ENCODE results near the gene KCNN4. TPM values are rescaled to one million over a fixed set of nuclear protein-coding genes. Genes with fewer than 3 reads are reported as not detected.
"Not testable (repeated sequence)": the region's sequence is repeated elsewhere in the genome, so short reads cannot be mapped to it uniquely, and the experiment has no call there.

The KCNN4 gene
- polyA plus RNA-seq (2013, experiment 1 of 2): not detected
- polyA plus RNA-seq (2013, experiment 2 of 2): 0.04 TPM

- Histone ChIP-seq H3K4ac (ENCODE audit: low read depth, low read length) (no peak within 1 kb of the TSS), H4K5ac (ENCODE audit: low read length) (no peak within 1 kb of the TSS), H2AK5ac (ENCODE audit: low read length) (no peak within 1 kb of the TSS), H3K79me1 (ENCODE audit: low read length) (no peaks in the 10 kb centered on the region), H3K9ac (ENCODE audit: low read length) (no peak within 1 kb of the TSS), H3K27ac (ENCODE audit: low read depth, low read length) (no peak within 1 kb of the TSS), H3K4me1 (ENCODE audit: control insufficient read depth, low read depth, low read length) (no peaks in the 10 kb centered on the region), H3K4me3 (ENCODE audit: low read length) (no peak within 1 kb of the TSS), H2BK120ac (ENCODE audit: low read depth, low read length) (no peak within 1 kb of the TSS), H3K18ac (ENCODE audit: low read length) (no peak within 1 kb of the TSS), H3K4me2 (ENCODE audit: low read length) (no peak within 1 kb of the TSS), H2BK5ac (ENCODE audit: low read length) (no peak within 1 kb of the TSS), H3K23ac (ENCODE audit: low read length) (no peak within 1 kb of the TSS), H3K27me3 (ENCODE audit: insufficient read depth, low read length, poor library complexity) (no peaks in the 10 kb centered on the region), H3K56ac (ENCODE audit: low read length) (no peak within 1 kb of the TSS), H3K36me3 (ENCODE audit: control insufficient read depth, insufficient read depth, low read length) (no peaks in the 10 kb centered on the region), H2BK15ac (replicated peaks; ENCODE audit: low read depth) (no peak within 1 kb of the TSS), H4K8ac (ENCODE audit: low read depth, low read length) (no peak within 1 kb of the TSS), H3K79me2 (ENCODE audit: control insufficient read depth, insufficient read depth, low read length) (no peaks in the 10 kb centered on the region)
- no peak for DNase-seq
- no CpG with 5 or more reads among the region's 19 CpGs for WGBS (ENCODE audit: extremely low coverage, insufficient coverage, low lambda C conversion rate)
These were observed at the start of gene KCNN4 for GRCh38 chr19:43780706-43781525. Gene KCNN4, minus strand, starts transcription at chr19:43780973. Its CDS starts 112 bp downstream, at chr19:43780861.

DNA sequence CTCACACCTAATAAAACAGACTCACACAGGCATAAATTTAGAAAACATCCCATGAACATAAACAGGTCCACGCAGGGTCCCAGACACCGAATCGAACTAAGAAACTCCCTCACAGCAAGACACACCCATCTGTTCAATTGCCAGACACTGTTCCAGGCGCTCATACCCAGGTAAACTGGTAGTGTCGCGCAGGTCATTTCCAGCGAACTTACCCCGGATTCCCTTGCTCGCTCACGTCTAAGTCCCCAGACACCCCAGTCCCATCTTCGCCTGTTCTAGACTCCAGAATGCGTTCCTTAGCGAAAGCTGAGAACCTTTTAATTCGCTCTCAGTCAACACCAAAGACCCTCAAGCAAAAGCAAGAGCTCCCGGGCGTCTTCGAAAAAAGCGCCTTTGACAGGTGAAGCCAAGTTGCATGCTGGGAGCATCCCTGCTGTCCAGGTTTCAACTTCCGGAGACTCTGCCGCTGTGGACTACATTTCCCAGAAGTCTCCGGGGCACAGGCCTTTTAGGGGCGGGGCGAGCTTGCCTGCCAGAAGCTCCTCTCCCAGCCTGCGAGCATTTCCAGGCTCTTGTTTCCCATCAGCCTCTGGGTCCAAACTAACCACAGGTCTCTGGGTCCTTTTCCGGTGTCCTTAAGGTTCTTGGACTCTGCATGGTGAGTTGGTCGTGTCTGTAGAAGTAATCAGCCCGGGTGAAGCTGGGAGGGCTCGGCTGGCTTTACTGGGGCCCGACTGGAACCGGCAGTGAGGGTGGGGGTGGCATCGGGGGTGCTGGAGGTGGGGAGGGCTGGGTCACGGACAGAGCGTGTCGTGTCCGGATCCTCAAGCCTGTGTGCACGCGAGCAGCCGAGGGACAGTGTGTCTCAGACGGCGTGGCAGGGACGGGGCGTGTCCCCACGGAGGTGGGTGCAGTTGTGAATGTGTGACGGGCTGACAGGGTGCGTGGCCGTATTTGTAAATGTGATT lies 46.3 kb upstream of the KCNN4 start, which contains the start of gene ZNF283:
ZNF283 (plus strand) TSS at position 535 of the 968 bp plus-strand sequence. CDS start 6,184 bp downstream, outside the sequence.
- H2BK15ac ChIP-seq (replicated peaks; ENCODE audit: low read depth): no peak within 1 kb of the TSS
- no peak within 1 kb of the TSS for H4K8ac ChIP-seq (ENCODE audit: low read depth, low read length)
- peak; percentile 97 for DNase-seq
- no peak within 1 kb of the TSS for H2BK120ac ChIP-seq (ENCODE audit: low read depth, low read length)
- H3K27ac ChIP-seq (ENCODE audit: low read depth, low read length): no peak within 1 kb of the TSS
- no peaks in the 10 kb centered on the region for H3K79me2 ChIP-seq (ENCODE audit: control insufficient read depth, insufficient read depth, low read length)
- no peaks in the 10 kb centered on the region for H3K27me3 ChIP-seq (ENCODE audit: insufficient read depth, low read length, poor library complexity)
- H2BK5ac ChIP-seq (ENCODE audit: low read length): no peak within 1 kb of the TSS
- no peak within 1 kb of the TSS for H3K18ac ChIP-seq (ENCODE audit: low read length)
- H3K4ac ChIP-seq (ENCODE audit: low read depth, low read length): no peak within 1 kb of the TSS
- H3K23ac ChIP-seq (ENCODE audit: low read length): no peak within 1 kb of the TSS
- peak within 1 kb of the TSS; percentile 66 for H3K9ac ChIP-seq (ENCODE audit: low read length)
- no CpG with 5 or more reads among the region's 46 CpGs for WGBS (ENCODE audit: extremely low coverage, insufficient coverage, low lambda C conversion rate)
- H3K79me1 ChIP-seq (ENCODE audit: low read length): no peaks in the 10 kb centered on the region
- peak within 1 kb of the TSS; percentile 57 for H3K4me2 ChIP-seq (ENCODE audit: low read length)
- no peaks in the 10 kb centered on the region for H3K4me1 ChIP-seq (ENCODE audit: control insufficient read depth, low read depth, low read length)
- H3K56ac ChIP-seq (ENCODE audit: low read length): peak within 1 kb of the TSS; percentile 86
- H4K5ac ChIP-seq (ENCODE audit: low read length): no peak within 1 kb of the TSS
- peak within 1 kb of the TSS; percentile 69 for H3K4me3 ChIP-seq (ENCODE audit: low read length)
- no peak within 1 kb of the TSS for H2AK5ac ChIP-seq (ENCODE audit: low read length)
- H3K36me3 ChIP-seq (ENCODE audit: control insufficient read depth, insufficient read depth, low read length): no peaks in the 10 kb centered on the region

DNA sequence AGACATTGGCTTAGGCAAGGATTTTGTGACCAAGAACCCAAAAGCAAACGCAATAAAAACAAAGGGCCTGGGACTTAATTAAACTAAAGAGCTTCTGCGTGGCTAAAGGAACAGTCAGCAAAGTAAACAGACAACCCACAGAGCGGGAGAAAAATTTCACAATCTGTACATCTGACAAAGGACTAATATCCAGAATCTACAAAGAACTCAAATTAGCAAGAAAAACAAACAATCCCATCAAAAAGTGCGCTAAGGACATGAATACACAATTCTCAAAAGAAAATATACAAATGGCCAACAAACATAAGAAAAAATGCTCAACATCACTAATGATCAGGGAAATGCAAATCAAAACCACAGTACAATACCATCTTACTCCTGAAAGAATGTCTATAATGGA lies 43.8 kb upstream of the KCNN4 start:
- not testable (repeated sequence) for H3K36me3 ChIP-seq (ENCODE audit: control insufficient read depth, insufficient read depth, low read length); H3K18ac ChIP-seq (ENCODE audit: low read length); H2BK15ac ChIP-seq (replicated peaks; ENCODE audit: low read depth); H4K8ac ChIP-seq (ENCODE audit: low read depth, low read length); H3K4me3 ChIP-seq (ENCODE audit: low read length); H3K4me2 ChIP-seq (ENCODE audit: low read length); H3K79me1 ChIP-seq (ENCODE audit: low read length); H2BK120ac ChIP-seq (ENCODE audit: low read depth, low read length); H3K9ac ChIP-seq (ENCODE audit: low read length); DNase-seq; H4K5ac ChIP-seq (ENCODE audit: low read length); H3K23ac ChIP-seq (ENCODE audit: low read length); H3K27me3 ChIP-seq (ENCODE audit: insufficient read depth, low read length, poor library complexity); H3K56ac ChIP-seq (ENCODE audit: low read length); H3K79me2 ChIP-seq (ENCODE audit: control insufficient read depth, insufficient read depth, low read length); H3K4ac ChIP-seq (ENCODE audit: low read depth, low read length); H2BK5ac ChIP-seq (ENCODE audit: low read length); H3K27ac ChIP-seq (ENCODE audit: low read depth, low read length); H3K4me1 ChIP-seq (ENCODE audit: control insufficient read depth, low read depth, low read length); H2AK5ac ChIP-seq (ENCODE audit: low read length)
- WGBS (ENCODE audit: extremely low coverage, insufficient coverage, low lambda C conversion rate): no CpG with 5 or more reads among the region's 4 CpGs

DNA sequence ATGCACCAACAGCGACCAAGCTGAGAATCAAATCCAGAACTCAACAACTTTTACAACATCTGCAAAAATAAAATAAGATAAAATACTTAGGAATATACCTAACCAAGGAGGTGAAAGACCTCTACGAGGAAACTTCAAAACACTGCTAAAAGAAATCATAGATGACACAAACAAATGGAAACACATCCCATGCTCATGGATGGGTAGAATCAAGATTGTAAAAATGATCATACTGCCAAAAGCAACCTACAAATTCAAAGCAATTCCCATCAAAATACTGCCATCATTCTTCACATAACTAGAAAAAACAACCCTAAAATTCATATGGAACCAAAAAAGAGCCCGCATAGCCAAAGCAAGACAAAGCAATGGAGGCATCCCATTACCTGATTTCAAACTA lies 43.1 kb upstream of the KCNN4 start:
- H3K4me1 ChIP-seq (ENCODE audit: control insufficient read depth, low read depth, low read length); H3K27ac ChIP-seq (ENCODE audit: low read depth, low read length); H3K27me3 ChIP-seq (ENCODE audit: insufficient read depth, low read length, poor library complexity); H3K18ac ChIP-seq (ENCODE audit: low read length); H3K79me1 ChIP-seq (ENCODE audit: low read length); DNase-seq; H2BK120ac ChIP-seq (ENCODE audit: low read depth, low read length); H3K4me2 ChIP-seq (ENCODE audit: low read length); H2AK5ac ChIP-seq (ENCODE audit: low read length); H2BK5ac ChIP-seq (ENCODE audit: low read length); H3K9ac ChIP-seq (ENCODE audit: low read length); H3K79me2 ChIP-seq (ENCODE audit: control insufficient read depth, insufficient read depth, low read length); H4K5ac ChIP-seq (ENCODE audit: low read length); H3K4me3 ChIP-seq (ENCODE audit: low read length); H3K23ac ChIP-seq (ENCODE audit: low read length); H4K8ac ChIP-seq (ENCODE audit: low read depth, low read length); H2BK15ac ChIP-seq (replicated peaks; ENCODE audit: low read depth); H3K4ac ChIP-seq (ENCODE audit: low read depth, low read length); H3K36me3 ChIP-seq (ENCODE audit: control insufficient read depth, insufficient read depth, low read length); H3K56ac ChIP-seq (ENCODE audit: low read length): not testable (repeated sequence)
- no CpG with 5 or more reads among the region's 3 CpGs for WGBS (ENCODE audit: extremely low coverage, insufficient coverage, low lambda C conversion rate)

- Histone ChIP-seq H4K8ac (ENCODE audit: low read depth, low read length) (no peak overlapping the region), H3K4me3 (ENCODE audit: low read length) (no peak overlapping the region)
These were observed 40.1 kb upstream of the KCNN4 start for GRCh38 chr19:43820884-43821215.

More at GRCh38 chr19:43820884-43821215, 40.1 kb upstream of the KCNN4 start:
- Histone ChIP-seq H2BK120ac (ENCODE audit: low read depth, low read length) (no peak overlapping the region), H3K18ac (ENCODE audit: low read length) (no peak overlapping the region), H4K5ac (ENCODE audit: low read length) (no peak overlapping the region), H3K36me3 (ENCODE audit: control insufficient read depth, insufficient read depth, low read length) (no peaks in the 10 kb centered on the region), H3K79me1 (ENCODE audit: low read length) (no peaks in the 10 kb centered on the region), H3K27me3 (ENCODE audit: insufficient read depth, low read length, poor library complexity) (no peaks in the 10 kb centered on the region), H3K9ac (ENCODE audit: low read length) (no peak overlapping the region), H3K79me2 (ENCODE audit: control insufficient read depth, insufficient read depth, low read length) (no peaks in the 10 kb centered on the region), H3K27ac (ENCODE audit: low read depth, low read length) (no peak overlapping the region), H3K56ac (ENCODE audit: low read length) (no peak overlapping the region), H3K23ac (ENCODE audit: low read length) (no peak overlapping the region), H2BK15ac (replicated peaks; ENCODE audit: low read depth) (no peak overlapping the region), H3K4ac (ENCODE audit: low read depth, low read length) (no peak overlapping the region), H2BK5ac (ENCODE audit: low read length) (no peak overlapping the region), H3K4me1 (ENCODE audit: control insufficient read depth, low read depth, low read length) (no peaks in the 10 kb centered on the region), H2AK5ac (ENCODE audit: low read length) (no peak overlapping the region), H3K4me2 (ENCODE audit: low read length) (no peak overlapping the region)
- no CpG with 5 or more reads among the region's 5 CpGs for WGBS (ENCODE audit: extremely low coverage, insufficient coverage, low lambda C conversion rate)
- no peak for DNase-seq

Data from mesendoderm (in vitro differentiated cells).